Activated naive CD8-positive, alpha-beta T cell treated with anti-CD3 and anti-CD28 coated beads for 36 hours (primary cell): ENCODE data around the gene LRRN4. TPM values are rescaled to one million over a fixed set of nuclear protein-coding genes. Genes with fewer than 3 reads are reported as not detected.
A peak's percentile ranks its signal among the peaks of the same experiment; 100 is the strongest.

Source experiments
- DNase-seq: peaks from one replicate; pipeline ENCODE4 v3.0.0; 2021
- H3K27ac Mint-ChIP-seq: one replicate; pipeline ENCODE4 v1.8.0; 2022; ENCODE audit warnings: mild to moderate bottlenecking, moderate library complexity, mixed read lengths
- H3K27me3 Mint-ChIP-seq: one replicate; pipeline ENCODE4 v1.8.0; 2022; ENCODE audit warnings: mild to moderate bottlenecking, mixed read lengths
- H3K36me3 Mint-ChIP-seq: one replicate; pipeline ENCODE4 v1.8.0; 2021; ENCODE audit warnings: mild to moderate bottlenecking, mixed read lengths
- H3K4me1 Mint-ChIP-seq: one replicate; pipeline ENCODE4 v1.8.0; 2021; ENCODE audit warnings: mixed read lengths
- H3K4me3 Mint-ChIP-seq: one replicate; pipeline ENCODE4 v1.8.0; 2022; ENCODE audit warnings: mild to moderate bottlenecking, moderate library complexity, mixed read lengths
- H3K9me3 Mint-ChIP-seq: one replicate; pipeline ENCODE4 v1.8.0; 2022; ENCODE audit warnings: mixed read lengths
- total RNA-seq, 2 experiments: library from RNA; stranded (reverse); gene quantifications; one replicate each; pipeline ENCODE4 v1.2.3, GENCODE V29; 2021

The LRRN4 gene
- total RNA-seq: not detected

DNA sequence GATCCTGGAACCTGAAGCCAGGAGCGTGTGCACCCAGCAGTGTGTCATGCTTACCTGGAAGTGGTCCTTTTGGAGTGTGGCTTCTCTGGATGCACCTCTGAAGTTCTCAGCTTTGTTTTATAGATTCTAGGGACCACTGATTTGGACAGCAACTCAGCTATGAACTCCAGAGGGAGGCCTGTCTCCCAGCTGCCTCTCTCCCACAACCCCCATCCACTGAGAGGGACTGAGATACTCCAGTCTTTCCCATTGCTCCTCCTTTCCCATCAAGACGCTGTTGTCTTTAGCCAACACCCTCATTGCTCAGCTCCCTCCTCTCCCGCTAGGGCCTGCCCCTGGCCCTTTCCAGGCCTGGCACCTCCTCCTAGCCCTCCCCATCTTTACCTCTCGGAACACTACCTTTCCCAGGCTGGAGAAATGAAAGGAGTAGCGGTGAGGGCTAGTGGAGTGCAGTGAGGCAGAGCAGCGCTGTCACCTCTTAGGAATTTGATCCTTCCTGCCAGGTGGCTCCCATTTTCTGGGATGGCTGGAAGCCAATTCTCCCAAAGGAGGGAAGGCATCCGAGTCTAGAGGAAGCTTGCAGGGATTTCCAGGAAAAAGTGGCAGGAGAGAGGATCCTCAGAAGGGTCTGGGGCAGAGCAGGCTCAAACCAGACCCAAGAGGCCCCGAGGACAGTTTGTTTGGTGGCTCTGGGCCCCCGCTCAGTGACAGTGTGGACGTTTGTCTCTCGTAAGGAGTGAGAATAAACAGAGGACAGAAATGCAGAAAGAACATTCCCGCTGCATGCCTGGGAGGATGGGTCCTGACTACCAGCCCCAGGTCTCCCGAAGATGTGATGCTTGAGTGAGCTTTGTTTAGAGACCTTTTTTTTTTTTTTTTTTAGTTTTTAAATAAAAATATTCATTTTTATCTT is at the start of gene LRRN4:
Gene LRRN4 (minus strand): TSS at position 285 of the 913 bp plus-strand sequence. CDS start 1,261 bp downstream, outside the sequence.
- Mint-ChIP-seq H3K4me1 (peaks cover 4% of the 10 kb centered on the region), H3K27me3 (peaks cover 40% of the 10 kb centered on the region), H3K27ac (no peak within 1 kb of the TSS)

DNA sequence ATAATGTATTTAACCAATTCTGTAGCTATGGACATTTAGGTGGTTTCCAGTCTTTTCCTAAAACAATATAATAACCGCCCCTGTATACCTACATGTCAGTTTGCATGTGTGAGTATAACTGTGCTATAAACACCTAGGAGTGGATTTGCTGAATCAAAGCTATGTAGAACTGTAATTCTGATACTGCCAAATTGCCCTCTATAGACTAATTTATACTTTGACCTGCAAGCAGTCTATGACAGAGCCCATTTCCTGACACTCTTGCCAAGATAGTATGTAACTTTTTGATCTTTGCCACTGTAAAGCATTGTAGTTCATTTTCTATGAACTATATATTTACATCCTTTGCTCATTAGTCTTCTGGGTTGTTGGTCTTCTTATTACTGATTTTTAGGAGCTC is 49.4 kb upstream of the LRRN4 start:
- Mint-ChIP-seq H3K27ac (no peak overlapping the region), H3K9me3 (no peaks in the 10 kb centered on the region), H3K4me1 (no peaks in the 10 kb centered on the region), H3K27me3 (peaks cover 5% of the 10 kb centered on the region), H3K4me3 (no peak overlapping the region), H3K36me3 (no peaks in the 10 kb centered on the region)
- no peak for DNase-seq

More for the DNA sequence above, at the start of gene LRRN4:
- no peaks in the 10 kb centered on the region for H3K36me3 Mint-ChIP-seq
- DNase-seq: no peak
- H3K4me3 Mint-ChIP-seq: peak within 1 kb of the TSS; percentile 7
- no peaks in the 10 kb centered on the region for H3K9me3 Mint-ChIP-seq

DNA sequence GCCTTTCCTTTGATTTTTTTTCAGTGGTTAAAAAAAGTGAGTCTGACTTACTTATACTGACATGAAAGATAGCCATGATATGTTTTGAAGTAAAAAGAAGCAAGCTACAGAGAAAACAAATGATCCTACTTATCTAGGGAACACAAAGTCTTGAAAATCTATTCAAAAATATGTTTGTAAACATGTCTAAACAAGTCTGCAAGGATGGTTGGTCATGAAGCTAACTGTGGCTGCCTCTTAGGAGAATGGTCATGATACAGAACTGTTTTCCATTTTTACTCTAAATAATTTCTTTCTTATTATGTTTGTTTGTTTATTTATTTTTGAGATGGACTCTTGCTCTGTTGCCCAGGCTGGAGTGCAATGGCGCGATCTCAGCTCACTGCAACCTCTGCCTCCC is 47.5 kb upstream of the LRRN4 start:
- no peaks in the 10 kb centered on the region for H3K4me1 Mint-ChIP-seq
- no peak overlapping the region for H3K27ac Mint-ChIP-seq
- no peaks in the 10 kb centered on the region for H3K36me3 Mint-ChIP-seq
- H3K27me3 Mint-ChIP-seq: peaks cover 11% of the 10 kb centered on the region
- no peak overlapping the region for H3K4me3 Mint-ChIP-seq
- no peaks in the 10 kb centered on the region for H3K9me3 Mint-ChIP-seq
- no peak for DNase-seq

DNA sequence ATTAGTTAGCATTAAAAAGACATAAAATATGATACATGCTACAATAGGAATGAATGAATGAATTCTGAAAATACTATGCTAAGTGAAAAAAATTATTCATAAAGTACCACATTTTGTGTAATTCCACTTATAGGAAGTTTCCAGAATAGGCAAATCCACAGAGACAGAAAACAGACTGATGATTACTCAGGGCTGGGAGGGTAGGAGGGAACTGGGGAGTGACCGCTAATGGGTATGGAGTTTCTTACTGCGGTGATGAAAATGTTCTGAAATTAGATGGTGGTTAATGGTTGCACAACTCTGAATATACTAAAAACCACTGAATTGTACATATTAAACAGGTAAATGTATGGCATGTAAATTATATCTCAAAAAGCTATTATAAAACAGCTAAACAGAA is 46.4 kb upstream of the LRRN4 start:
- H3K4me3 Mint-ChIP-seq: no peak overlapping the region
- no peak for DNase-seq
- no peaks in the 10 kb centered on the region for H3K9me3 Mint-ChIP-seq
- no peaks in the 10 kb centered on the region for H3K4me1 Mint-ChIP-seq
- H3K27ac Mint-ChIP-seq: no peak overlapping the region
- peaks cover 13% of the 10 kb centered on the region for H3K27me3 Mint-ChIP-seq
- no peaks in the 10 kb centered on the region for H3K36me3 Mint-ChIP-seq

DNA sequence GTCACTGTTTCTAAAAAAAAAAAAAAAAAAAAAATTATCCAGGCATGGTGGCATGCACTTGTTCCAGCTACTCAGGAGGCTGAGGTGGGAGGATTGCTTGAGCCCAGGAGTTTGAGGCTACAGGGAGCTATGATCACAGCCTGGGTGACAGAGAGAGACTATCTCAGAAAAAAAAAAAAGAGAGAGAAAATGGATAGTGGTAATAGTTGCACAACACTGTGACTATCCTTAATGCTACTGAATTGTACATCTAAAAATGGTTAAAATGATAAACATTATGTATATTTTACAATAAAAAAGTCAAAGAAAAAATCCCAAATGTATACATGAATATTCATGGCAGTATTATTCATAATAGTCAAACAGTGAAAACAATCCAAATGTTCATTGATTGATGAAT is 46.0 kb upstream of the LRRN4 start:
- no peaks in the 10 kb centered on the region for H3K9me3 Mint-ChIP-seq
- no peaks in the 10 kb centered on the region for H3K4me1 Mint-ChIP-seq
- H3K4me3 Mint-ChIP-seq: no peak overlapping the region
- no peak for DNase-seq
- no peak overlapping the region for H3K27ac Mint-ChIP-seq
- no peaks in the 10 kb centered on the region for H3K36me3 Mint-ChIP-seq
- H3K27me3 Mint-ChIP-seq: peaks cover 13% of the 10 kb centered on the region

DNA sequence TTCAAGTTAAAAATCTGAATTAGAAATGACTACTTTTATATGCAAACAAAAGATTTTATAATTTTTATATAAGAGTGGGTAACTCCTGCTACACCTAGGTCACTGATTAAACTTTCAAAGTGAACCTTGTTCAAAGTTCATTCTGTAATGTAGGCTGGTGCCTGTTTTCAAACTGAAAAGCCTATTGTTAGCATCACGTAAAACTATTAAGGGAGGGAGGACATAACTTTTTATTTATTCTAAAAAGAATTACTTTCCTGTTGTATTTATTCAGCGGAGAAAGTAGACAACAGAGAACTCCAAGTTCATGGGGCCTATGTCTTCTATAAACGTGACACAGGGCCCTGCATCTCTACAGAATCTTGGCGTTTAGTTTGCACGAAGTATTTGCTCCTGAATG is 41.5 kb upstream of the LRRN4 start:
- H3K4me3 Mint-ChIP-seq: no peak overlapping the region
- no peaks in the 10 kb centered on the region for H3K36me3 Mint-ChIP-seq
- DNase-seq: no peak
- H3K27ac Mint-ChIP-seq: no peak overlapping the region
- H3K9me3 Mint-ChIP-seq: no peaks in the 10 kb centered on the region
- H3K27me3 Mint-ChIP-seq: peaks cover 25% of the 10 kb centered on the region
- no peaks in the 10 kb centered on the region for H3K4me1 Mint-ChIP-seq

DNA sequence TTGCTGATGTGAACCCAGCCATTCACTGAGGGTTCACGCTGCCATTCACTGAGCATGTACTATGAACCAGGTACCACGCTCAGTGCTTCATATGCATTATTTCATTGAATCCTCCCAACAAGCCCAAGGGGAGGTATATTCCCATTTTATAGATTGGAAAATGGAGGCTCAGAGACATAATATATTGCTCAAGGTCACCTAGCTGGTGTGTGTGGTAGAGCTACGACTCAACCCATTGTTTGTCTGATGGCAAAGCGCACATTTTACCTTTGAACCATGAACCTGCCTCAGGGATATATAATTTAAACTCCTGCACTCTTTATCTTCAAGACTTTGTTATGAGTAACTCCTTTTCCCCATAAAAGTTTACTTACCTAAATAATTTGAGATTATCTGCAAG is 40.7 kb upstream of the LRRN4 start:
- Mint-ChIP-seq H3K27ac (no peak overlapping the region), H3K9me3 (no peaks in the 10 kb centered on the region), H3K4me3 (no peak overlapping the region), H3K36me3 (no peaks in the 10 kb centered on the region), H3K4me1 (no peaks in the 10 kb centered on the region), H3K27me3 (peaks cover 30% of the 10 kb centered on the region)
- no peak for DNase-seq

DNA sequence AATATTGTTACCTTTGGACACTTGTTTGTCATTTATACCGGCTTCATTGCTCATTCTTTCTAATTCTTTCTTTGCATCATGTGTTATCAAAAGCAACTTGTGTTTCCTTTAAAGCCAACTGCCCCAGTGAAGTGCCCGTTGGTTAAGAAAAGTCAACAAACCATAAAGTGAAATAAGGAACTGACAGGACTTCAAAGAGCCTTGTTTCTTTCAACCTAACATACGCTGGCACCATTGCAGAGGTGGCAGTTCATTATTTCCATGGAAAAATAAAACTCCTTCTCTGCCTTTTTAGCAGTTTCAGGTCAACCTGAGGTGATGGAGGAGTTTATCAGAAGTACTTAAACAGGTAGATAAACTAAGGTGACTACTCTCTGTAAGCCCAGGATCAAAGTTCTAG is 40.2 kb upstream of the LRRN4 start:
- peaks cover 32% of the 10 kb centered on the region for H3K27me3 Mint-ChIP-seq
- DNase-seq: no peak
- H3K4me1 Mint-ChIP-seq: no peaks in the 10 kb centered on the region
- no peak overlapping the region for H3K27ac Mint-ChIP-seq
- no peaks in the 10 kb centered on the region for H3K36me3 Mint-ChIP-seq
- no peak overlapping the region for H3K4me3 Mint-ChIP-seq
- H3K9me3 Mint-ChIP-seq: no peaks in the 10 kb centered on the region

DNA sequence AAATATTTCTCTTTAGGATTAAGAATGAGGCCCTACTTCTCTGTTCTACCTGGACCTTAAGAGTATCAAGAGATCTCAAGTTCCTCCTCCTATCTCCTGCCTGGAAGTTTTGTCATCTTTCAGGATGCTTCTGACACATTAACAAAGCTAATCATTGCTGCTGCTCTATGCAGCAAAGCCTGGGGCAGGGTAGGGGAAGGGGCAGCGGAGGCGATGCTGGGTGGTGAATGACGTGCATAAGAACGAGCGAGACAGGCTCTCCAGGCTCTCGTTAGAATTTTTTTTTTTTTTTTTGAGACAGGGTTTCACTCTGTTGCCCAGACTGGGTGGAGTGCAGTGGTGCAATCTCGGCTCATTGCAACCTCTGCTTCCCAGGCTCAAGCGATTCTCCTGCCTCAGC is 37.8 kb upstream of the LRRN4 start:
- no peak overlapping the region for H3K27ac Mint-ChIP-seq
- no peaks in the 10 kb centered on the region for H3K36me3 Mint-ChIP-seq
- no peaks in the 10 kb centered on the region for H3K4me1 Mint-ChIP-seq
- DNase-seq: no peak
- H3K27me3 Mint-ChIP-seq: peaks cover 29% of the 10 kb centered on the region
- H3K4me3 Mint-ChIP-seq: no peak overlapping the region
- no peaks in the 10 kb centered on the region for H3K9me3 Mint-ChIP-seq

DNA sequence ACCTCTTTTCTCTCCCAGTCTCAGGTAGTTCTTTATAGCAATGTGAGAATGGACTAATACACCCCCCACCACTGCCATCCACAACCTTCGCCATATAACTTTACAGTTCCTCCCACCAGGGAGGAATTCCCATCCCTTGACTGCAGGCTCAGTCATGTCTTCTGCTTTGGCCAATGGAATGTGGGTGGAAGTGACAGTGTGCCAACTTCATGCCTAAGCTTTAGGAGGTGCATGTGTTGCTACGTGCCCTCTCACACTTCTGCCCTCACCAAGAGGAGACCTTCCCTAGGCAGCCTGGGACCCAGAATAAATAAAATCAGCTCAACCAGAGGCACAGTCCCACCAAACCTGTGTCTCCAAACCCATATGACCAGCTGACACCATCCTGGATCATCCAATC is 33.0 kb upstream of the LRRN4 start:
- Mint-ChIP-seq H3K36me3 (no peaks in the 10 kb centered on the region), H3K9me3 (no peaks in the 10 kb centered on the region), H3K27ac (no peak overlapping the region), H3K27me3 (peaks cover 13% of the 10 kb centered on the region), H3K4me3 (no peak overlapping the region), H3K4me1 (no peaks in the 10 kb centered on the region)
- no peak for DNase-seq

DNA sequence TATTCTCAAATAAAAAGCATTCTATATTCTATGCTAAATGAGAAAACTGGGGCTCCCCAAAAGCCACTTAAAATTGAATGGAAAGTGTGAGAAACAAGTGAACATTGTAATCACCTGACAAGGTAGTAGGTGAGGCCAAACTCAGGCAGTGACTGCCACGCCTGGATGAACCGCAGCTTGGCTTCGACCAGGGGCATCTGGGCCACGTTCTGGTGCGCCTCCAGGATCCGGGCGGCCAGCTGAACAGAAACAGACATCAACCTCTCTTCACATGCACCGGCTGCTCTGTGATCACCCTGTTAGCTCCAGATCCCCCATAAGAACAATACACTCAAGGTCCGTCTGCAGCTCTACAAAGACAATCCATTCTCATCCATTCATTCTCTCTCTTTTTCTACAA is 30.1 kb upstream of the LRRN4 start:
- Mint-ChIP-seq H3K27me3 (no peaks in the 10 kb centered on the region), H3K27ac (no peak overlapping the region), H3K36me3 (no peaks in the 10 kb centered on the region), H3K4me1 (no peaks in the 10 kb centered on the region), H3K4me3 (no peak overlapping the region), H3K9me3 (no peaks in the 10 kb centered on the region)
- DNase-seq: no peak

DNA sequence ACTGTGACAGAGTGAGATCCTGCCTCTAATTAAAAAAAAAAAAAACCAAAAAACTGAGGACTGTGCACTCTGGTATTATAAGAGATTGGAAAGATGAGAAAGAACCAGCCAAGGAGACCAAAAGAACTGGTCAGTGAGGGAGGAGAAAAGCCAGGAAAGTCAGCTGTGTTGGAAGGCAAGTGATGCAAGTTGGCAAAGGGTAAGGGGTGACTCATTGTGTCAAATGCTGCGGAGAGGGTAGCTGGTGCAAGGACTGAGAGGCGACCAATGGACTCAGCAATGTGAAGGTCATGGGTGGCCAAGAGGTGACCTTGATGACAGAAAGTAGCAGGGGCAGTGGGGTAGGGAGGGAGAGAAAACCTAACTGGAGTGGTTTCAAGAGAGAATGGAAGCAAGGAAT is 27.4 kb upstream of the LRRN4 start:
- no peak for DNase-seq
- no peaks in the 10 kb centered on the region for H3K4me1 Mint-ChIP-seq
- no peak overlapping the region for H3K4me3 Mint-ChIP-seq
- no peaks in the 10 kb centered on the region for H3K36me3 Mint-ChIP-seq
- no peak overlapping the region for H3K27ac Mint-ChIP-seq
- no peaks in the 10 kb centered on the region for H3K9me3 Mint-ChIP-seq
- H3K27me3 Mint-ChIP-seq: no peaks in the 10 kb centered on the region

DNA sequence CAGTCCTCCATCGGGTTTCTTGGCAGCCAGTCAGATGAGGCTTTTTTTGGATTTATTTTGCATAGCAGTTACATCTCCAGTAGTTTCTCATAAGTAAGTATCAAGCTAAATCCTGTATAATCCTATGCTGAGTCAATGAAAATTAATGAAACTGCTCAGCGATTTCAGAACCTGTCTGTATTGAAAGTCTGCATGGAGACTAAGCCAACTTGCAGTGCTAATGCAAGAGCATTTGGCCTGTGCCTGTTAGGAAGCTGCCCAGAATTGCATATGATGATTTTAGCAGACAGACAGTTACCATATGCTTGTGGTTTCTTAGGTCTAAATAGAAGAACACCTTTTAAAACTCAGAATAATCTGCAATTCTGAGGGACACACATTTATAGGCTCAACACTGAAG is 25.2 kb upstream of the LRRN4 start:
- DNase-seq: no peak
- Mint-ChIP-seq H3K4me1 (no peaks in the 10 kb centered on the region), H3K27ac (no peak overlapping the region), H3K4me3 (no peak overlapping the region), H3K9me3 (no peaks in the 10 kb centered on the region), H3K27me3 (no peaks in the 10 kb centered on the region), H3K36me3 (no peaks in the 10 kb centered on the region)

DNA sequence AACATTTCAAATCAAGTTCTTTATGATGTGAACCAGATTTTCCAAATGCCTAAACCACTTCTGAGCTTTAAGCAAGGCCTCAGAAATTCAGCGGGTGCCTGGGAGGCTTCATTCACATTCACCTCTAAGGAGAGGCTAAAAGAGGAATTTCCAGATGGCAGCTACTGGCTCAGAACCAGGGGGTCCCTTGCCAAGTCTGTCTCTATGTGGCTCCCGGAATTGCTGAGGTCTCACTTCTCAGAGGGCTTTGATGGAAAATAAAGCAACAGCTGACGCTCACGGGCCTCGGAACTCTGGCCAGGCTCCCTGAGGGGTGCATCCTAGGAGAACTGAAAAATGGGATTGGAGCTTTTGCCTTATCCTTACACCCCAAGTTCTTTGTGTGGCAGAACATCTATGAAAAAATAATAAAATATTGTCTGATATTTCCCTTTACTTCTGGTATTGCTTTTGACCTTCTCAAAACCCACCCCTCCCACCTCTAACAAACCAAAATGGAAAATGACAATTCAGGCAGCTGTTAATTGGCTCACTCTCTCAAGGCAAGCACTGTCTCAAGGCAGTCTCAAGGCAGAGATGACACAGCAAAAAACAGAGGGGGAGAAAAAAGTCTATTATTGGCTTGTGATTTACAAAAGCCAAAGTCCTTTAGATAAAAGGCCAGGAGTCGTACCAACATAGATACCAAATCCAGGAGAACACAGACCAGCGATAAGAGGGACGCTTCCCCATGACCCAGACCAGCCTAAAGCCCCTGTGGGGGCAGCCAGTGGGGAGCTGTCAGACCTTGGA is 21.8 kb upstream of the LRRN4 start:
- Mint-ChIP-seq H3K36me3 (no peaks in the 10 kb centered on the region), H3K27ac (no peak overlapping the region), H3K27me3 (no peaks in the 10 kb centered on the region)

DNA sequence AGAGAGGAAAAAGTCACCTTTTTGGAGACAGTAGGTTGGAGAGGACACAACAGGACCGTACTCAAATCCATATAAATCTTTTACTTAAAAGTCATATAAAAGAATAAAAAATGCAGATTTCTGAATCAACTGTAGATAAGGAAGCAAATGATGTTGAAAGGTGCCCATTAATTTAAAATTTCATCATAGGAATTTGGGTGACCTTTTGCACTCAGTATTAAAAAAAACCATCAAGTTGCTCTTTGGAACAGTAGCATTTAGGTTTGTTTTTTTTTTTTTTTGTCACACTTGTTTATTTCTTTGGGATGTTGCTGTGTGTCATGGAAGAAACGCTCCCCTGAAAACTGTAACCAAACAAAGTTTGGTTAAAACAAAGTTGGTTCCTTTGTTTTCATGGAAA is 20.9 kb upstream of the LRRN4 start:
- H3K9me3 Mint-ChIP-seq: no peaks in the 10 kb centered on the region
- H3K27me3 Mint-ChIP-seq: no peaks in the 10 kb centered on the region
- no peak overlapping the region for H3K4me3 Mint-ChIP-seq
- no peaks in the 10 kb centered on the region for H3K36me3 Mint-ChIP-seq
- H3K4me1 Mint-ChIP-seq: no peaks in the 10 kb centered on the region
- H3K27ac Mint-ChIP-seq: no peak overlapping the region
- DNase-seq: no peak

More for the DNA sequence above, 21.8 kb upstream of the LRRN4 start:
- H3K4me3 Mint-ChIP-seq: no peak overlapping the region
- H3K9me3 Mint-ChIP-seq: no peaks in the 10 kb centered on the region
- no peak for DNase-seq
- H3K4me1 Mint-ChIP-seq: no peaks in the 10 kb centered on the region
